ENCODE data around the gene CACNA1D.
"Not testable (repeated sequence)": the region's sequence is repeated elsewhere in the genome, so short reads cannot be mapped to it uniquely, and the experiment has no call there.

The CACNA1D gene

DNA sequence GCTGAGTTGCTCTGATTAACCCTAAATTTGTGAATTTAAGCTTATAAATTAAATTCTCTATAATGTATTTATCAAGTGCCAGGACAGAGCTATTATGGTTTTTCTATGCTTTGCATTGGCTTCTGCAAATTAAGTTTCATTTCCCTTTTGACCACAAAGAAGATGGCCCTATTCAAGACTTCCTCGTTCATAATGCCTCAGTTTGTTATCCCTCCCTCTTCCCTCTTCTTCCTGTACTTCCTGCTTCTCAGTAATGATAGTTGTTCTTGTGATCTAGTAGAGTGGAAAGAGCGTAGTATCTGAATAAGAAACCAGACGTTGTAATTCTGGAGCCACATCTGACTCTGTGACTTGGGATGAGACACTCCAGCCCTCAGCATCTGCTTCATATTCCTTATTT is 118.7 kb downstream of the CACNA1D start:
- DNase-seq (ENCODE audit: low read depth in 2 of 2, low spot score in 1 of 2), result no peak

DNA sequence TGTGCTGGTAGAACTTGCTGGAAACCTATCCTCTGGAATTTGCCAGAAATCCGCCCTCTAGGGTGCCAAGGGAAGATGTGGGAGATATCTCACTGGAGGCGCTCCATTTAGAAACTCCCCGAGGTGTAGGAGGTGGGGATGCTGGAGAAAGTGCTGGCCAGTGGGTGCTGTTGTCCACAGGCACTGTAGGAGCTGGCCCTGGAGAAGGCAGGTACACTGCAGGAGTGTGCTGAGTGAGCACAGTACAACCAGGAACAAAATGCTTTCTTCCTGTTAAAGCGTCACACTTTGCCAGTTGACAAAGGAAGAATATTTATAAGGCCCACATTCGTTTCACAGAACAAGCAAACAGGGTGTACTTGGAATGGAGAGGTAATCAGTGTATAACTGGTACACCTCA is 119.9 kb downstream of the CACNA1D start:
- no peak for DNase-seq (ENCODE audit: low read depth in 2 of 2, low spot score in 1 of 2)

DNA sequence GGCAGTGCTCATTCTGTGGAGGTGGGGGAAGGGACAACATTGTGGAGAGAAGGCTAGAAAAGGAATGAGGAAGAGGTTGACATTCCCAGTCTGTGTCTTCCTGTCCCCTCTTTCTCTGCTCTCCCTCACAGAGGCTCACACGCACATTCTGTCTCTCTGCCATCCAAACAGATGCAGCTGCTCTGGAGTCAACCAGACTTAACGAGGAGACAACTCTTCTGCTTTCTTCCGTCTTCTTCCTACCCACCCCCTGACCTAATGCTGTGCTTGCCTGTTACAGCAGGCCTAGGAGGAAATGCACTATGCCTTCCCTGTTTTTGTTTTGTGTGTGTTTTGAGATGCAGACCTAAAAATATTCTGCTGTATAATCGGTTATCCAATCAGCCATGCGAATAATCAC is 121.9 kb downstream of the CACNA1D start:
- no peak for DNase-seq (ENCODE audit: low read depth in 2 of 2, low spot score in 1 of 2)

DNA sequence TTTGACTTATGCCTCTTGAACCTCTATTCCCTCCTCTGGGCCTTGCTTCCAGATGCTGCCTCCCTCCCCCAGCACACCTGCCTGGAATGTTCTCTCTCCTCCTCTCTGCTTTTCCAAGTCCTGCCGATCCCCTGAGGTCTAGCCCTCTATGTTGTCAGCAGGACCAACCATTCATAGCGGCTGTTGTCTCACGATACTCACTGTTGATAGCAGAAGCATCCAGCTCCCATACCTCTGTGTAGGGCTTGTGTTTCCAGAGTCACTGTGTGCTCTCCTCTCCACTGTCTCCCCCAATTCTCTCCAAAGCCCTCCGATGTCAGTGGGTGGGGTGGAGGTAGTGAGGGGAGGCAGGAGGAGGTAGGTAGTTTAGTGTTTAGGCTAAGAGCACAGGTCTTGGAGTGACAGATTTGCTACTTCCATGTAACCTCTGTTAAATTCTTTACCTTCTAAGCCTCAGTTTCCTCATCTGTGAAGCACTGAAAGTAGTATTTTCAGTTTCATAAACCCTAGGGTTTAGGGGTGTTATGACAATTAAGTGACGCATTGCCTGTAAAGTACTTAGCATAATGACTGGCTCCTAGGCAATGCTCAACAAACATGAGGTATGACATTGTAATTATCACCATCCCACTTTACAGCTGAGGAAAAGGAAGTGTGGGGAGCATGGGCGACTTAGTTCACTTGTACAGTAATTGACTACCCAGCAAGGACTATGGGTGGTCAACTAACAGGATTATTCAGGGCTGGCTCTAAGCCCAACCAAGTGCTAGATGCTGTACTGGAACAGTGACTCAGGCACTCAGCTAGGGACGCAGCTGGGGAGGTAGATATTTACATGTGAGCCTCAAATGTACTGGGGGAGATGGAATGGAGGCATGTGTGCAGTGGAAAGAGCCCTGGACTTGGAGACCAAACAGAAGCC is 122.8 kb downstream of the CACNA1D start:
- no peak for DNase-seq (ENCODE audit: low read depth in 2 of 2, low spot score in 1 of 2)

DNA sequence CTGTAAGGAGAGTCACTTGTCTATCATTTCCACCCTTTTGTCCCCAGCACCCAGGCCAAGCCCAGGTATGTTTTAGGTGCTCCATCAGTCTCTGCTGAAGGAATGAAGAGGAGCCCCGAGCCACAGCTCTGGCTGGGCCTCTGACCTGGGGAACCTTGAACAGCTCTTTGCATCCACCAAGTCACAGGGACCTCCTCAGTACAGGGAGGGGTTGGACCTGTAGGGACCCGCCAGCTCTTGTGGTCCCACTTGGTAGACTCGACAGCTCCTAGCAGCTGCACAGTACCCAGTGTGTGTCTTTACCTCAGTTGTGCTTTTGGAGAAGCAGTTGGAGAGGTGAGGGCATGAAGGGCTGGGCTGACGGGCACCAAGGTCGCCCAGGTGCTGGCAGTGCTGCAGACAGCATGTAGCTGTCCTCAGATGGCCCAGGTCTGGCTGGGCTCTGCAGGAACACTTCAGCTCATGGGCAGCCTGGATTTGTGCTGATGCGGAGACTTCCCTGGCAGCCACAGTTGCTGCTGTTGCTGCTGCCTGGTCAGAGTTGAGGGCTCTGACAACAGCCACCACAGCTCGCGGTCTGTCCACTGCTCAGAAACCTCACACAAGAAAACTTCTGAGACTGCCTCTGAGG is 123.6 kb downstream of the CACNA1D start:
- DNase-seq (ENCODE audit: low read depth in 2 of 2, low spot score in 1 of 2), result no peak

DNA sequence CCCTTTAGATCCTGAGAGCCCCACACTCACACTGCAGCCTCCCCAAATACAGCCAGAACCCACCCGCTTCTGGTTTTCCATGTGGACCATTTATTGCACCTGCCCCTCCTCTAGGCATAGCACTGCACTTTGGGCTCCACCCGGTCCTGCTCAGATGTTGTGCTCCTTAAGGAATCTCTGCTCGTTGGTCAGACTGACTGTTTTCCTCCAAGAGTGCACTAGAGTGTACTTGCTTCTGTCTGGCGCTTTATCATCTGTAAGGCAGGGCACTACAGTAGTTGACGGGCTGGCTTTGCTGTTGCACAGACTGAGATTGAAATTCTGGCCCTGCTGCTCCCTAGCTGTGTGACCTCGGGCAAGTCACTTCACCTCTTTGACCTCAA is 124.1 kb downstream of the CACNA1D start:
- no peak for DNase-seq (ENCODE audit: low read depth in 2 of 2, low spot score in 1 of 2)

DNA sequence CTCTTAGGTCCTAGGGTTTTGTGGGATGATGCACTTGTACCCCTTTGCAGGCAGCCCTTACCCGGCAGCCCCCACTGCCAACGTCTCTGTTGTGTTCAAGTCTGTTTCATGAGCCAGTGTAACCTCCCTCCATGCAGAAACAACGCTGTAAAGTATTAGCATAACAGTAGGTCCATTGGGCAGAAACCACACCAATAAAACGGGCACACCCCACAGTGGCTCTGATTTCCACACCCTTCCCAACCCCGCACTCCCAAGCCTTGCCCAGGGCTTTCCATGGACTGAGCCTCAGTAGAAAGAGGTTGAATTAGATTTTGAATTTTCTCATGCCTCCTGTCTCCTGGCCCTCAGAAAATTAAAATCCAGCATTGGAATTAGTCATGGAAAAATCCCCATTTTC is 124.5 kb downstream of the CACNA1D start:
- DNase-seq (ENCODE audit: low read depth in 2 of 2, low spot score in 1 of 2), result no peak

DNA sequence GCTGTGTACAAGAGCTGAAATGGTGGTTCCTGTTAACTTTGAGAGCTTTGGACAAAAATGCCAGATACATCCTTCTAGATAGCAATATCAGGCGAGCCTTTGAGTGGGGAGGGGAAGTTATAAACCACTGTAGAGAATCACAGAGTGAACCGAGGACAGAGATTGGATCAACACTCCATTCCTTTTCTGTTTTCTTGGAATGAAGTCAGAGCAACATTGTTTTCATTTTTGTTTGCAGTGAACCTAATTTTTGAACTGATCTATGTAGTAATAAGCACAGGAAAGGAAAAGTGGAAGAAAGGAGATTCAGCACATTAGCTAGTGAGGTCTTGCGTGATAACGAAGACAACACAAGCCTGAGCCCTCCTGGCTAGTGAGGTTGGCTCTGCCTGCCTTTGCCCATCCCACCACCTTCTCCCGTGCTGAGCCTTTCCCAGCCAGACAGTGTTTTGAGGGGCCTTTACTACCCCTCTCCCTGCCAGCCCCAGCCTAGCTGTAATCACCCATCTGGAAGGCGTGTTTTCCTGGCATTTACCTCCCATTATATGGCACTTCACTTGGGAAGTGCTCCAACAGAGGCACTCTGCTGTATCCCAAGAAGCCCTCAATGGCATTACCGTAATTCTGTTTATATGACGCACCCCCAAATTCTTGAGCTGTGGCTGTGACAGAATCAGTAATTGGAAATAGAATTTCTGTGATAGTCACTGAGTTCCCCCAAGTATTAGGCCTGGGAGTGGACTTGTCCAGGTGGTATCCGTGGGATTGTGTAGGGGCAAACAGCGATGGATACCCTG is 129.8 kb downstream of the CACNA1D start:
- no peak for DNase-seq (ENCODE audit: low read depth in 2 of 2, low spot score in 1 of 2)

DNA sequence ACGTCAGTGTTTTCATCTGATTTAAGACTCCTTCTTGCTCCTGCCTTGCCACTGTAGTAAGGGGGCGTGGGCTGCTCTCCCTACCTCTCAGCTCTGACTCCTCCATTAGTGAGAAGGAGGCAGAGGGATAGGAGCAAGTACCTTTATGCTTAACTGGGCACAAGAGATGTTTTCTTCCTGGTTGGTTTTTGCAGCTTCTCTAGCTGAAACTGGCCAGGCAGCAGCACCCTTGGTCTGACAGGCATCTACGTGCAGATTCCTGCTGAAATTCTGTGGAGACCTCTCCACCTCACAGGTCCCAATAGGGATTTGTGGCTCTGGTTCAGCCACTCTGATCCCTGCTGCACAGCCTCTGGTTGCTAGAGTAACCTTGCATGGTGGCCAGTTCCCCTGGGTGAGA is 132.5 kb downstream of the CACNA1D start:
- no peak for DNase-seq (ENCODE audit: low read depth in 2 of 2, low spot score in 1 of 2)

DNA sequence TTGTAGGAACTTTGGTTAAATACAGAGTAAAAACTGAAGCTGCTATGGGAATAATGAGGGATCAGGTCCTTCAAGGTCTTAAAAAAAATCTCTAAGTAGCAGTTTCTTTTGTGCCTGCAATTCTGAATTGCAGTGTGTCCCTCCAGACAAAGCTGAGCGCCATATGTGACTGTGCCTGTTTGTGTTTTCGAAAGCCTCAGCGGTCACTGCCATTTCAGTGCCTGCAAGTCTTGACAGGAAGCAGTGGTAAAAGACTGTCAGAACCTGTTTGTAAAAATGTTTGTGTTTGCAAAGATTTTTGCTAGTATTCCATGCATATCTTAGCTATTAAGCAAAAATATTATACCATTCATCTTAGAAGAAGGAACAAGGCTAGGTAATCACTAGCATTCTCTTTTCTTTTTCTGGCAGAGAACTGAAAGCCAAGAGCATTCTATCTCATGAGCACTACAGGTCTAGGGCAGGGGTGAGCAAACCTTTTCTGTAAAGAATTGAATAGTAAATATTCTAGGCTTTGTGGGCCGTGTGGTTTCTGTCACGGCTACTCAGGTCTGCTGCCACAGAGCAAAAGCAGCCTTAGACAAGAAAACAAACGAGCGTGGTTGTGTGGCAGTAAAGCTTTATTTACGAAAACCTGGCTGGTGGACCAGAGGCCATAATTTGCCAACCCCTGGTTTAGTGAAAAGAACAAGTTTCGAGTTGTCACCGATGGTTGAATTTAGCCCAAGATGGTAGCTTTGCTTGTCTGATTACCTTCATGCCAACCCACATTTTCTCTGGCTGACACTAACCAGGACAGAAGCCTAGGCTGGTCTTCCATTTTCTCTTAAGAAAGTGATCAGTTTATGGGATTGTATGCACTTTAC is 134.4 kb downstream of the CACNA1D start:
- DNase-seq (ENCODE audit: low read depth in 2 of 2, low spot score in 1 of 2), result no peak

DNA sequence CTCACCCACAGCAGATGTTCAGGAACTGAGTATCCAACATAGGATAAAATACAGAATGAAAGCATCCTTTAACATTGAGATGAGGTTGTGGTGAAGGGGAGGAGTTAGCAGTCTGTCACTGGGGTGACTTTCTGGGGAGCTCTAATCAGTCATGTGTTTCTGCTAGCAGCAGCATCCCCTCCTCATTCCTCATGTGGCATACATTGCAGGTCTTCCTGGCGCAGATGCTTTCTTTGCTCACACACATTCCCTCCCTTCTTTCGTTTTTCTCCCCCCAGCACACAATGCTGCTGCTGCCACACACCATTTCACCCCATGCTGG is 135.0 kb downstream of the CACNA1D start:
- DNase-seq (ENCODE audit: low read depth in 2 of 2, low spot score in 1 of 2), result no peak

DNA sequence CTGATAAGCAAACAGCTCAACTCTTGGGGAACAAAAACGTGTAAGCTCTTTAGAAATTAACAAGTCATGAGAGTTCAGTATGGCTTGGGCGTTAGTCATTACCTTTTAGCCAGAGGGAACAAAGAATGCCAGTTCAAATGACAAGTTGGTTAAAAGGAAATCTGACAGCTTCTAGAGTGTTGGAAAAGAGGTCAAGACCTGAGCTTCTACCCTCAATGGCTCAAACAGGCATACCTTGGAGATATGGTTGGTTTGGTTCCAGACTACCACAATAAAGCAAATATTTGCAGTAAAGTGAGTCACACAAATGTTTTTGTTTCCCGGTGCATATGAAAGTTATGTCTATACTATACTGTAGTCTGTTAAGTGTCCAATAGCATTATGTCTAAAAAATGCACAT is 136.1 kb downstream of the CACNA1D start:
- no peak for DNase-seq (ENCODE audit: low read depth in 2 of 2, low spot score in 1 of 2)

DNA sequence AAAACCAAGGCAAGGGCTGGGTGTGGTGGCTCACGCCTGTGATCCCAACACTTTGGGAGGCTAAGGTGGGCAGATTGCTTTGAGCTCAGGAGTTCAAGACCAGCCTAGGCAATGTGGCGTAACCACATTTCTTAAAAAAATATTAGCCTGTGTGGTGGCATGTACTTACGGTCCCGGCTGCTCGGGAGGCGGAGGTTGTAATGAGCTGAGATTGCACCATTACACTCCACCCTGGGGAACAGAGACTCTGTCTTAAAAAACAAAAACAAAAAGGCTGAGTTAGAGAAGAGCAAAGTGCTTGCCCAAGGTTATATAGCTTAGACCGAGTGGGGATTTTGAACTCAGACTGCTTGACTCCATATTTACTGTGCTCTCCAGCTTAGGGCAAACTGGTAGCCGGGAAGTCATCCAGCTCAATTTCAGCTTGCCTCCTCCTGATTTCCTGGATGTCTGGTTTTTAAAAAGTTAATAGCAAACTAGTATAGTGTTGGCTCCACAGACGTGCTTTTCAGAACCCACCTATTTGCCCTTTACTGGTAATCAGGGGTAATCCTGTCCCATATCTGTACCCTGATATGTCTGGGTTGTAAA is 138.9 kb downstream of the CACNA1D start:
- DNase-seq (ENCODE audit: low read depth in 2 of 2, low spot score in 1 of 2), result no peak

DNA sequence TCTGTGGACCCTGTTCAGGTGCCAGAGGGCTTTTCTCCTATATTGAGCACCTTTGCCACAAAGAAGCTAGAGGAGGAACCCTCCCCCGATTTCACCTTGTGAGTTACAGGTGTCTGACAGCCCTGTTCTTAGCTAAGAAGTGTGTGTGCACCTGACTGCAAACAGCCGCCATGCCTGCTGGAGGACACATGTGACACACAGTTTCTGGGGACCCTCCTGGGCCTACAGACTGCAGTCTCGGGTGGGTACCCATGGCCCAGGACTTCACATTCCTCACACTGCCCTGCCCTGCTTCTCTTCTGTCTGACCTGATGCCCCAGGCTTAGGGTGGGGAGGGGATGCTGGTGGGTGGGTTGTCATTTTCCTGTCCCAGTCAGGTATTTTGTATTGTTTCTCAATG is 140.6 kb downstream of the CACNA1D start:
- no peak for DNase-seq (ENCODE audit: low read depth in 2 of 2, low spot score in 1 of 2)

DNA sequence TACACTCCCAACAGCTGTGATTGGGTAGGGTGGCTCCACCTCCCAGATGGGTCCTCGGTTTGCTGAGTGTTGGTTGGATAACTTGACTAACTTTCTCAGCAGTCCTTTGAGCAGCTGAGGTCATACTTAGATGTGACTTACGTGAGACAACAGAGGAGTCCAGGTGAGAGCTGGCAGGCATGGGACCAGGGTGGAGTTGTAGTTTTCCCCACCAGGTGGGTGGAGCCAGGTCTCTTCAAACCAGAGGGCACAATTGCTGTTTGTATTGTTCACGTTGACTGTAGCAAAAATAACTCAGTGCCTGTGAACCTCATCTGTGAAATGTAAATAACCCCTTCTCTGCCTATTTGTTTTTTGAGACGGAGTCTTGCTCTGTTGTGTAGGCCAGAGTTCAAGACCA is 144.4 kb downstream of the CACNA1D start:
- not testable (repeated sequence) for DNase-seq (ENCODE audit: low read depth in 2 of 2, low spot score in 1 of 2)

DNA sequence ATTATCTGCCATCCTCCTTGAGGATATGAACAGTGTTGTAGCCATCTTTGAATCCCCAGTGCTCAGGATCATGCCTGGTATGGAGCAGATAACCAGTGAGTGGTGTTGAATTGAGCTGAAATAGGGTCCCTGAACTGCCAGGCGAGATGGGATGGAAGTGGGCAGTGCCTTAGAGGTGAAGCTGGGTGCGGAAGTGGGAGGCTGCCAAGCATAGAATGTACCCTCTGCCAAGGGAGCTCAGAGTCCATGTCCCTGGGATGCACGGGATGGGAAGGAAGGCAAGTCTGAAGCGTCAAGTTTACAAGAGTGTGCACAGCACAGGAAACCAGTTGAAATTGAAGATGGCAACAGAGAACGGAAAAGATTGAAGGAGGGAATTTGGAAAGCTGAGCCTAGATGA is 147.0 kb downstream of the CACNA1D start:
- DNase-seq (ENCODE audit: low read depth in 2 of 2, low spot score in 1 of 2), result no peak

DNA sequence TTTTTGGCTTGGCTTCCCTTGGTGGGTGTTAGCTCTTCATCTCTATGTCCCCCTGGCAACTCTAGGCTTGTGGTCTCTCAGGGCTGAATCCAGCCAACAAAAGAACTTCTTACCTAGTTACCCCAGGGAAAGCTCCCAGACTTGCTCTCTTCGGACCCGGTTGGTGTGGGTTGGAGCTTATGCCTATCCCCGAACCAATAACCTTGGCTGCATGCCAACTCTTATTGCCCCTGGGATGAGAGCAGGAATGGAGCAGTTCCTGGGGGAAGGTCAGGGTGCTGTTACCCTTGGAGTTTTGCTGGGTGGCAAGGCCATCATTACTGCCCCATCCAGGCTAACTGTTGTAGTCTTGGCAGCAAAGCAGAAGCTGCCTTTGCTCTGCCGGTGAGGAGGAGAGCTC is 147.8 kb downstream of the CACNA1D start:
- DNase-seq (ENCODE audit: low read depth in 2 of 2, low spot score in 1 of 2), result no peak

DNA sequence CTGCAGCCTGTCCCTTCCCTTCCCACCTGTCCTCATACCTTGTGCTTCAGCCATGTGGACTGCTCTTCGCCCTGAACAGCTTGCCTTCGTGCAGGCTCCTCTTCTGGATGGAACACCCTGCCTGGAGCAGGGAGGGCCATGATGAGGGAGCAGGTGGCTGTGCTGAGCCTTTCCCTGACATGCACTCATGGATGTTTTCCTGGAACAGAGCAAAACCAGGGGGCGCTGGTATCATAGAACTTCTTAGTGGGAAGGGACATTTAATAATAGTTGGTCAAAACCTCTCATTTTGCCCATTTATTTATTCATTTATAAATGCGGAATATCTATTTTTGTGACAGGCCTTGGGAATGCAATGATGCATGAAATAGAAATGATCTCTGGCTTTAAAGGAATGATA is 149.3 kb downstream of the CACNA1D start:
- no peak for DNase-seq (ENCODE audit: low read depth in 2 of 2, low spot score in 1 of 2)

DNA sequence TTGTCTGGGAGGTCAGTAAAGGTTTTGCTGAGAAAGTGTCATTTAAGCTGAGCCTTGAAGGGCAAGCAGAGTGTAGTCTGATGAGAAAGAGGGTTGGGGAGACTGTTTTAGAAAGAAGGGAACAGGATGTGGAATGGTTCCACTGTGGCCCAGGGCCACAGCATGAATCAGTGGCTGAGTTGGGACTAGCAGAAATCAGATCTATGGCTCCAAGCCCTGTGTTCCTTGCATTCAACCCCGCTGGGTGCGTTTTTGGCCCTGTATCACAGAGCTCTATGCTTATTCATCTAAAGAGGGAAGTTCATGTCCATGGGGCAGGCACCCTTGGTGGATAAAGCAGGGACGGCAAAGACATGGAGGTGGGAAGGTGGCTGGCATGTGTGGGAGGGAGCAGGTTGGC is 151.3 kb downstream of the CACNA1D start:
- no peak for DNase-seq (ENCODE audit: low read depth in 2 of 2, low spot score in 1 of 2)

DNA sequence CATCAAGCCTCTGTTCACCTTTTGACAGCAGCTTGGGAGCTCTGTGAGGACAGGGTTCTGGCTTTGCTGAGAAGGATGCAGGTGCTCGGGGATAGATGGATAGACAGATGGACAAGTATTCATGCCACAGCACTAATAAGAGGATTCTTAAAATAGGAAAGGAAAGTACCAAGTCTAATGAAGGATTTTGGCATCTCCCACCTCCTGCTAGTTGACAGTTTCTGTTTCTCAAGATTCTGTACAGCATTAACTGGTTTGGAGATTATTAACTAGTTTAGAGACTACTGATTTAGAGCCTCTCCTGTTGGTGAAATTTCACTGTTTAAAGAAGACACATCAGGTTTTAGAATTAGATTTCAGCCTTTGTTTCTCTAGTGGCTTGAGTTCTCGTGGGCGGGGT is 152.3 kb downstream of the CACNA1D start:
- no peak for DNase-seq (ENCODE audit: low read depth in 2 of 2, low spot score in 1 of 2)

DNA sequence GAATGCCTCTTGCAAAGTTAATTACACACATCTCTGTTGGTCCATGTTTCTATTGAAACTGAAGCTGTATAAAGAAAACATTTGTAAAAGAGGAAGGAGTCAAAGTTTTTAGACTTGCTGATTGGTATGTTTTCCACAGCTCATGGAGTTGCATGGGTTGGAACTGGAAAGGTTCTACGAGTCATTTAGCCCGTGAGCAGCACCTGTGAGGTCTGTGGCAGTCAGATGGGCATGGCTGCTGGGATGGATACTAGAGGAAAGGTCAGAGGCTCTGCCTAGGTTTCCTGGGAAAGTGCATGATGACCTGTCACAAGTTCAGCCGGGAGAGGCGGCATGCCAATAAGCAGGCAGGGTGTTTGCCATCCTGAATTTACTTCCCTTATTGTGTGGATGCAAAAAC is 155.4 kb downstream of the CACNA1D start:
- DNase-seq (ENCODE audit: low read depth in 2 of 2, low spot score in 1 of 2), result no peak

All from stimulated activated CD8-positive, alpha-beta memory T cell treated with anti-CD3 and anti-CD28 coated beads, Interleukin-4, amount 100 ng/mL, for 4 hours (primary cell).